ENCODE data around the gene TBC1D10A. TPM values are rescaled to one million over a fixed set of nuclear protein-coding genes. Genes with fewer than 3 reads are reported as not detected.

The TBC1D10A gene
- total and polyA plus RNA-seq, 2 experiments from 2014 or later = 3.3 to 8.8 TPM

GRCh38 chr22:30315962-30316576, 10.7 kb downstream of the TBC1D10A start (continued):
- TF ChIP-seq STAT1 (IDR thresholded peaks at IDR 0.05; ENCODE audit: unreplicated experiment) = no peak
- no peak for TF ChIP-seq JUNB (IDR thresholded peaks at IDR 0.05; ENCODE audit: unreplicated experiment)
- no peak for TF ChIP-seq ZNF114 (CRISPR knock-in tag; IDR thresholded peaks at IDR 0.05)
- TF ChIP-seq POLR2AphosphoS5 (IDR thresholded peaks at IDR 0.05; ENCODE audit: low read depth) = no peak
- TF ChIP-seq CTCF (conservative IDR thresholded peaks at IDR 0.05; ENCODE audit: low read depth in 2 of 2) = no peak
- TF ChIP-seq ZNF331 (CRISPR knock-in tag; IDR thresholded peaks at IDR 0.05; ENCODE audit: low read depth) = no peak

- no peaks in the 10 kb centered on the region for H3K36me3 Mint-ChIP-seq (ENCODE audit: low read depth)
- no peak overlapping the region for H2AFZ ChIP-seq
- H3K9me2 ChIP-seq (ENCODE audit: insufficient read depth) = no peaks in the 10 kb centered on the region
- no peak overlapping the region for H3K4me2 ChIP-seq
- ATAC-seq (no peak), DNase-seq (ENCODE audit: low spot score) (no peak)
- no peaks in the 10 kb centered on the region for H3K9me3 Mint-ChIP-seq
- no peak overlapping the region for H3K27ac ChIP-seq (ENCODE audit: low read depth)
- no peaks in the 10 kb centered on the region for H3K36me3 ChIP-seq (ENCODE audit: insufficient read depth)
- peak overlapping the region; percentile 61 for H3K27ac Mint-ChIP-seq
- H3K79me2 ChIP-seq (replicated peaks; ENCODE audit: insufficient read depth) = no peaks in the 10 kb centered on the region
- H3K4me1 ChIP-seq (ENCODE audit: insufficient read depth) = peaks cover 4% of the 10 kb centered on the region; the same call in 1 of the 2 replicates
- peaks cover 3% of the 10 kb centered on the region for H3K27me3 Mint-ChIP-seq (ENCODE audit: insufficient read depth, low read depth, poor library complexity)
- no peak overlapping the region for H3K4me3 Mint-ChIP-seq
- no peak overlapping the region for H3K4me3 ChIP-seq
- H4K20me1 ChIP-seq (replicated peaks; ENCODE audit: insufficient read depth) = peaks cover 3% of the 10 kb centered on the region; the same call in 1 of the 2 replicates
- no peaks in the 10 kb centered on the region for H3K27me3 ChIP-seq (ENCODE audit: insufficient read depth)
- H3F3A ChIP-seq (replicated peaks; ENCODE audit: low read depth) = no peaks in the 10 kb centered on the region
- H3K4me1 Mint-ChIP-seq = peaks cover 11% of the 10 kb centered on the region
- no peak for TF ChIP-seq CREB1 (CRISPR knock-in tag; IDR thresholded peaks at IDR 0.05; ENCODE audit: low read depth)
- no peak for TF ChIP-seq ZNF462 (CRISPR knock-in tag; IDR thresholded peaks at IDR 0.05)
- no peak for TF ChIP-seq ZNF331 (CRISPR knock-in tag; IDR thresholded peaks at IDR 0.05; ENCODE audit: low read depth)
- TF ChIP-seq ZNF114 (CRISPR knock-in tag; IDR thresholded peaks at IDR 0.05) = no peak
- no peak for TF ChIP-seq CTCF (conservative IDR thresholded peaks at IDR 0.05; ENCODE audit: low read depth in 2 of 2)
- TF ChIP-seq EZH2phosphoT487 (IDR thresholded peaks at IDR 0.05; ENCODE audit: unreplicated experiment) = no peak
- no peak for TF ChIP-seq JUNB (IDR thresholded peaks at IDR 0.05; ENCODE audit: unreplicated experiment)
- TF ChIP-seq ETS1 (IDR thresholded peaks at IDR 0.05) = no peak
Observed at GRCh38 chr22:30314915-30315314, 11.8 kb downstream of the TBC1D10A start.
